Measurements from ENCODE around the gene NUDT9. TPM values are rescaled to one million over a fixed set of nuclear protein-coding genes. Genes with fewer than 3 reads are reported as not detected.
"Not testable (repeated sequence)": the region's sequence is repeated elsewhere in the genome, so short reads cannot be mapped to it uniquely, and the experiment has no call there.

The NUDT9 gene
- total RNA-seq, 1 experiment from 2014 or later, result 16.8 TPM

GRCh38 chr4:87444741-87445140 is 22.4 kb downstream of the NUDT9 start:
- Mint-ChIP-seq H3K27me3 (ENCODE audit: unreplicated experiment) (no peaks in the 10 kb centered on the region), H3K4me3 (ENCODE audit: low read depth, unreplicated experiment) (no peak overlapping the region), H3K9me3 (ENCODE audit: low read depth, unreplicated experiment) (no peaks in the 10 kb centered on the region), H3K36me3 (ENCODE audit: insufficient read depth, unreplicated experiment) (peaks cover 5% of the 10 kb centered on the region), H3K4me1 (ENCODE audit: low read depth, unreplicated experiment) (no peaks in the 10 kb centered on the region), H3K27ac (ENCODE audit: unreplicated experiment) (no peak overlapping the region)
- DNase-seq, result no peak
- no peak for TF ChIP-seq CTCF (IDR thresholded peaks at IDR 0.05; ENCODE audit: unreplicated experiment)
- no TSS peak for BruUV-seq (replicated peaks)
- intact Hi-C loops (cut with micrococcal nuclease; ENCODE audit: unreplicated experiment), result no loop called here
- CTCF ChIA-PET, result no interaction called here

GRCh38 chr4:87445964-87446363 is 23.6 kb downstream of the NUDT9 start:
- no peaks in the 10 kb centered on the region for H3K27me3 Mint-ChIP-seq (ENCODE audit: unreplicated experiment)

GRCh38 chr4:87446375-87446774 is 24.0 kb downstream of the NUDT9 start:
- not testable (repeated sequence) for H3K9me3 Mint-ChIP-seq (ENCODE audit: low read depth, unreplicated experiment)
- CTCF ChIA-PET, result interaction anchor here (1.0 kb wide), 1 partner anchor 29 kb away, joined by 3 read pairs; no protein-coding TSS in a partner anchor

More at GRCh38 chr4:87445964-87446363, 23.6 kb downstream of the NUDT9 start:
- no peak for TF ChIP-seq CTCF (IDR thresholded peaks at IDR 0.05; ENCODE audit: unreplicated experiment)
- BruUV-seq (replicated peaks), result no TSS peak
- no peak for DNase-seq
- Mint-ChIP-seq H3K27ac (ENCODE audit: unreplicated experiment) (no peak overlapping the region), H3K4me1 (ENCODE audit: low read depth, unreplicated experiment) (no peaks in the 10 kb centered on the region), H3K9me3 (ENCODE audit: low read depth, unreplicated experiment) (no peaks in the 10 kb centered on the region), H3K4me3 (ENCODE audit: low read depth, unreplicated experiment) (no peak overlapping the region), H3K36me3 (ENCODE audit: insufficient read depth, unreplicated experiment) (peaks cover 8% of the 10 kb centered on the region)
- CTCF ChIA-PET, result interaction anchor here (1.0 kb wide), 1 partner anchor 29 kb away, joined by 3 read pairs; no protein-coding TSS in a partner anchor
- intact Hi-C loops (cut with micrococcal nuclease; ENCODE audit: unreplicated experiment), result no loop called here

GRCh38 chr4:87451537-87451936 is 29.2 kb downstream of the NUDT9 start:
- no peaks in the 10 kb centered on the region for H3K9me3 Mint-ChIP-seq (ENCODE audit: low read depth, unreplicated experiment)
- intact Hi-C loops (cut with micrococcal nuclease; ENCODE audit: unreplicated experiment), result no loop called here
- no peaks in the 10 kb centered on the region for H3K27me3 Mint-ChIP-seq (ENCODE audit: unreplicated experiment)
- no peaks in the 10 kb centered on the region for H3K4me1 Mint-ChIP-seq (ENCODE audit: low read depth, unreplicated experiment)
- BruUV-seq (replicated peaks), result no TSS peak
- CTCF ChIA-PET, result no interaction called here
- no peak for TF ChIP-seq CTCF (IDR thresholded peaks at IDR 0.05; ENCODE audit: unreplicated experiment)
- no peak for DNase-seq
- no peak overlapping the region for H3K27ac Mint-ChIP-seq (ENCODE audit: unreplicated experiment)
- H3K36me3 Mint-ChIP-seq (ENCODE audit: insufficient read depth, unreplicated experiment), result peaks cover 9% of the 10 kb centered on the region
- H3K4me3 Mint-ChIP-seq (ENCODE audit: low read depth, unreplicated experiment), result no peak overlapping the region

More at GRCh38 chr4:87446375-87446774, 24.0 kb downstream of the NUDT9 start:
- DNase-seq; H3K4me3 Mint-ChIP-seq (ENCODE audit: low read depth, unreplicated experiment); H3K27ac Mint-ChIP-seq (ENCODE audit: unreplicated experiment); intact Hi-C loops (cut with micrococcal nuclease; ENCODE audit: unreplicated experiment); H3K27me3 Mint-ChIP-seq (ENCODE audit: unreplicated experiment); BruUV-seq (replicated peaks); H3K4me1 Mint-ChIP-seq (ENCODE audit: low read depth, unreplicated experiment): not testable (repeated sequence)
- H3K36me3 Mint-ChIP-seq (ENCODE audit: insufficient read depth, unreplicated experiment), result peaks cover 12% of the 10 kb centered on the region

- TF ChIP-seq CTCF (IDR thresholded peaks at IDR 0.05; ENCODE audit: unreplicated experiment), result no peak
- peaks cover 7% of the 10 kb centered on the region for H3K36me3 Mint-ChIP-seq (ENCODE audit: insufficient read depth, unreplicated experiment)
- CTCF ChIA-PET, result no interaction called here
- H3K4me1 Mint-ChIP-seq (ENCODE audit: low read depth, unreplicated experiment), result no peaks in the 10 kb centered on the region
- intact Hi-C loops (cut with micrococcal nuclease; ENCODE audit: unreplicated experiment), result no loop called here
- H3K27ac Mint-ChIP-seq (ENCODE audit: unreplicated experiment), result no peak overlapping the region
- no peak overlapping the region for H3K4me3 Mint-ChIP-seq (ENCODE audit: low read depth, unreplicated experiment)
- BruUV-seq (replicated peaks), result no TSS peak
- no peaks in the 10 kb centered on the region for H3K9me3 Mint-ChIP-seq (ENCODE audit: low read depth, unreplicated experiment)
- DNase-seq, result no peak
- no peaks in the 10 kb centered on the region for H3K27me3 Mint-ChIP-seq (ENCODE audit: unreplicated experiment)
Measured at GRCh38 chr4:87458913-87459312, 36.5 kb downstream of the NUDT9 start.
